H9 (cell line): Measurements from ENCODE around the gene RAPH1. TPM values are rescaled to one million over a fixed set of nuclear protein-coding genes. Genes with fewer than 3 reads are reported as not detected.

Experiments
- DNase-seq: peaks from one replicate; pipeline ENCODE4 v3.0.0-alpha.2; 2017
- H2AFZ ChIP-seq: one replicate; pipeline ENCODE4 v1.6.1; 2013; ENCODE audit warnings: mild to moderate bottlenecking, low read length, control low read depth, moderate library complexity
- H2AK5ac ChIP-seq: 2 replicates; pipeline ENCODE4 v1.6.1; 2013; ENCODE audit warnings: low read length, control low read depth, mixed read lengths; ENCODE audit not compliant: insufficient read length
- H2BK120ac ChIP-seq: one replicate; pipeline ENCODE4 v1.6.1; 2013; ENCODE audit warnings: low read depth, mild to moderate bottlenecking, low read length, control low read depth, inconsistent platforms; ENCODE audit not compliant: poor library complexity, severe bottlenecking
- H2BK12ac ChIP-seq: 2 replicates; pipeline ENCODE4 v1.6.1; 2013; ENCODE audit warnings: low read length, control low read depth, mixed read lengths, low read depth; ENCODE audit not compliant: insufficient read length
- H2BK15ac ChIP-seq: 2 replicates; pipeline ENCODE4 v1.6.1; 2013; ENCODE audit warnings: low read depth, low read length, control low read depth
- H2BK20ac ChIP-seq: one replicate; pipeline ENCODE4 v1.6.1; 2013; ENCODE audit warnings: low read depth, mild to moderate bottlenecking, low read length, control low read depth, inconsistent platforms; ENCODE audit not compliant: poor library complexity, severe bottlenecking
- H2BK5ac ChIP-seq: 2 replicates; pipeline ENCODE4 v1.6.1; 2013; ENCODE audit warnings: low read length, control low read depth, mixed read lengths; ENCODE audit not compliant: insufficient read length
- H3K14ac ChIP-seq: 2 replicates; pipeline ENCODE4 v1.6.1; 2013; ENCODE audit warnings: low read length, control low read depth; ENCODE audit not compliant: insufficient read depth
- H3K18ac ChIP-seq: 2 replicates; pipeline ENCODE4 v1.6.1; 2013; ENCODE audit warnings: low read depth, mild to moderate bottlenecking, mixed read lengths, low read length, control low read depth; ENCODE audit not compliant: insufficient read length
- H3K23ac ChIP-seq: 2 replicates; pipeline ENCODE4 v1.6.1; 2013; ENCODE audit warnings: low read length, control low read depth, mixed read lengths, low read depth; ENCODE audit not compliant: insufficient read length
- H3K23me2 ChIP-seq: 2 replicates; pipeline ENCODE4 v1.6.1; 2013; ENCODE audit warnings: low read depth, mild to moderate bottlenecking, mixed read lengths, low read length, control low read depth; ENCODE audit not compliant: insufficient read length, poor library complexity, severe bottlenecking
- H3K27ac ChIP-seq: 2 replicates; pipeline ENCODE4 v1.5.1; 2013; ENCODE audit warnings: low read length, control low read depth, mixed read lengths, low read depth; ENCODE audit not compliant: insufficient read length
- H3K27me3 ChIP-seq: 2 replicates; pipeline ENCODE4 v1.6.1; 2013; ENCODE audit warnings: low read length, control low read depth, inconsistent platforms; ENCODE audit not compliant: insufficient read depth
- H3K4ac ChIP-seq: 2 replicates; pipeline ENCODE4 v1.6.1; 2013; ENCODE audit warnings: low read depth, mild to moderate bottlenecking, control low read depth, inconsistent platforms, low read length, moderate library complexity
- H3K4me1 ChIP-seq: 2 replicates; pipeline ENCODE4 v1.6.1; 2013; ENCODE audit warnings: low read length, control low read depth, inconsistent platforms; ENCODE audit not compliant: insufficient read depth
- H3K4me2 ChIP-seq: 2 replicates; pipeline ENCODE4 v1.6.1; 2013; ENCODE audit warnings: low read length, control low read depth, mixed read lengths; ENCODE audit not compliant: insufficient read length, insufficient read depth
- H3K56ac ChIP-seq: 2 replicates; pipeline ENCODE4 v1.6.1; 2013; ENCODE audit warnings: low read depth, mild to moderate bottlenecking, mixed read lengths, low read length, control low read depth; ENCODE audit not compliant: insufficient read length
- H3K79me1 ChIP-seq: 2 replicates; pipeline ENCODE4 v1.6.1; 2013; ENCODE audit warnings: low read depth, mild to moderate bottlenecking, moderate library complexity, low read length, control low read depth, inconsistent platforms; ENCODE audit not compliant: insufficient read depth, poor library complexity, severe bottlenecking
- H3K79me2 ChIP-seq: 2 replicates; pipeline ENCODE4 v1.6.1; 2013; ENCODE audit warnings: low read length, control low read depth, inconsistent platforms; ENCODE audit not compliant: insufficient read depth
- H3K9ac ChIP-seq: 2 replicates; pipeline ENCODE4 v1.6.1; 2013; ENCODE audit warnings: low read length, control low read depth, mixed read lengths; ENCODE audit not compliant: insufficient read length; ENCODE audit errors: extremely low read depth
- H3K9me3 ChIP-seq: one replicate; pipeline ENCODE4 v1.6.1; 2013; ENCODE audit warnings: low read depth, low read length, inconsistent platforms; ENCODE audit not compliant: control insufficient read depth
- H3T11ph ChIP-seq: one replicate; pipeline ENCODE4 v1.6.1; 2013; ENCODE audit warnings: mild to moderate bottlenecking, low read length, control low read depth, inconsistent platforms
- H4K20me1 ChIP-seq: one replicate; pipeline ENCODE4 v1.6.1; 2013; ENCODE audit not compliant: control insufficient read depth, insufficient read length, insufficient read depth
- H4K5ac ChIP-seq: 2 replicates; pipeline ENCODE4 v1.6.1; 2013; ENCODE audit warnings: low read depth, mild to moderate bottlenecking, mixed read lengths, low read length, control low read depth; ENCODE audit not compliant: insufficient read length
- H4K8ac ChIP-seq: replicated peaks from 2 replicates; pipeline ENCODE4 v1.6.1; 2013; ENCODE audit warnings: low read length, control low read depth, mixed read lengths, low read depth; ENCODE audit not compliant: insufficient read length
- H4K91ac ChIP-seq: 2 replicates; pipeline ENCODE4 v1.6.1; 2013; ENCODE audit warnings: low read depth, mild to moderate bottlenecking, moderate library complexity, mixed read lengths, low read length, control low read depth; ENCODE audit not compliant: insufficient read length
- H3K27ac Mint-ChIP-seq, 3 experiments: 2 replicates in 2 of 3; 3 replicates in 1 of 3; pipeline ENCODE4 v1.8.0; 2020 to 2021; ENCODE audit warnings: mixed read lengths in 3 of 3, mild to moderate bottlenecking in 1 of 3, moderate library complexity in 1 of 3
- H3K27me3 Mint-ChIP-seq: 2 replicates; pipeline ENCODE4 v1.8.0; 2021; ENCODE audit warnings: low read depth, mild to moderate bottlenecking, moderate library complexity, mixed read lengths
- H3K36me3 Mint-ChIP-seq, 3 experiments: 2 replicates in 2 of 3; 3 replicates in 1 of 3; pipeline ENCODE4 v1.8.0; 2020 to 2021; ENCODE audit warnings: low read depth in 3 of 3, mixed read lengths in 3 of 3; ENCODE audit not compliant: insufficient read depth in 1 of 3
- H3K4me1 Mint-ChIP-seq, 2 experiments: 2 replicates each; pipeline ENCODE4 v1.8.0; 2020; ENCODE audit warnings: mixed read lengths in 2 of 2
- H3K4me3 Mint-ChIP-seq, 2 experiments: 2 replicates in 1 of 2; 3 replicates in 1 of 2; pipeline ENCODE4 v1.8.0; 2020 to 2021; ENCODE audit warnings: mild to moderate bottlenecking in 2 of 2, mixed read lengths in 2 of 2, moderate library complexity in 1 of 2
- H3K9me3 Mint-ChIP-seq, 2 experiments: 2 replicates in 1 of 2; 3 replicates in 1 of 2; pipeline ENCODE4 v1.8.0; 2020; ENCODE audit warnings: mild to moderate bottlenecking in 2 of 2, mixed read lengths in 2 of 2, moderate library complexity in 1 of 2
- CTCF ChIP-seq: fragments of 200-600 bp; sonication (generic); conservative IDR thresholded peaks from 3 replicates; pipeline ENCODE4 v1.8.0; 2021; ENCODE audit warnings: antibody characterized with exemption, mild to moderate bottlenecking
- WGBS: extraction: QIAGEN DNeasy Blood & Tissue Kit; methylation state at CpG from one replicate; pipeline ENCODE4 v1.1.7; 2013; ENCODE audit warnings: missing lambda C conversion rate, low lambda C conversion rate, mixed read lengths; ENCODE audit not compliant: insufficient read length; ENCODE audit errors: extremely low coverage; 5-methylcytosine and 5-hydroxymethylcytosine counted together
- total RNA-seq: library from RNA; stranded (reverse); gene quantifications from 2 replicates; pipeline ENCODE4 v1.2.1, GENCODE V29; 2021

RAPH1 gene
- total RNA-seq, 1 experiment from 2014 or later, result 17.1 TPM

DNA sequence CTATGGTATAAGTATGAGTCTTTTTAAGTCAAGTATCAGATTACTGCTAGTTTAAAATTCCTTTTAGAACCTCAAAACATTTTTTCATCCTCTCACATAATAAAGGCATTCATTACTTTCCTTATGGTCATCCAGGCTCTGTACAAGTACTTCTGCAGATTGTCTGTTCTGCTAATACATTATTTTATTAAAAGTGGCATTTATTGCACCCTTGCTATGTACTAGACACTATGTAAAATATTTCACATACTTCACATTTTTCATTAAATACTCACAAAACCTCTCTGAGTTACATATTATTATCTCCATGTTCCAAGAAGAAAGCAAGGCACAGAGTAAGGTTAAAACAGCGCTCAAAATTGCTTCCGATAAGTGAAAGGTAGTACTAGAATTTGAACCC, 84.1 kb downstream of the RAPH1 start:
- no peak overlapping the region for H2BK5ac ChIP-seq
- no peak overlapping the region for H4K5ac ChIP-seq
- Mint-ChIP-seq H3K27ac (no peak overlapping the region), H3K4me1 (no peaks in the 10 kb centered on the region), H3K4me3 (no peak overlapping the region), H3K27me3 (no peaks in the 10 kb centered on the region), H3K9me3 (no peaks in the 10 kb centered on the region), H3K36me3 (peaks cover 0 to 25% (median 18%) of the 10 kb centered on the region in 3 experiments; a peak in 6 of 7 replicates)
- no peak overlapping the region for H3K18ac ChIP-seq
- no peaks in the 10 kb centered on the region for H3K4me1 ChIP-seq
- no peaks in the 10 kb centered on the region for H3K79me1 ChIP-seq
- H2AFZ ChIP-seq, result no peak overlapping the region
- H3K4ac ChIP-seq, result no peak overlapping the region
- H4K91ac ChIP-seq, result no peak overlapping the region
- no peak overlapping the region for H3K9ac ChIP-seq
- H3K27ac ChIP-seq, result no peak overlapping the region
- no peaks in the 10 kb centered on the region for H3K79me2 ChIP-seq
- no peak overlapping the region for H2AK5ac ChIP-seq
- WGBS, result no CpG with 5 or more reads among the region's 2 CpGs
- no peak overlapping the region for H4K8ac ChIP-seq
- no peak overlapping the region for H3K4me2 ChIP-seq
- H2BK15ac ChIP-seq, result no peak overlapping the region
- H4K20me1 ChIP-seq, result no peaks in the 10 kb centered on the region
- H3K14ac ChIP-seq, result no peak overlapping the region
- H3K23me2 ChIP-seq, result no peaks in the 10 kb centered on the region
- no peak overlapping the region for H3T11ph ChIP-seq
- H3K56ac ChIP-seq, result no peak overlapping the region
- H2BK120ac ChIP-seq, result no peak overlapping the region
- no peaks in the 10 kb centered on the region for H3K27me3 ChIP-seq
- TF ChIP-seq CTCF, result no peak
- no peak overlapping the region for H3K23ac ChIP-seq
- H3K9me3 ChIP-seq, result no peaks in the 10 kb centered on the region
- H2BK20ac ChIP-seq, result no peak overlapping the region
- H2BK12ac ChIP-seq, result no peak overlapping the region
- DNase-seq, result no peak
